Testis (tissue), 3 donors: ENCODE data around the gene NPAS3. TPM values are rescaled to one million over a fixed set of nuclear protein-coding genes. Genes with fewer than 3 reads are reported as not detected.

Source experiments
- DNase-seq: peaks from one replicate; pipeline ENCODE4 v3.0.0-alpha.2; 2019
- H3K27ac ChIP-seq, 2 donors: fragments of 200-600 bp; sonication (generic); one replicate each; pipeline ENCODE4 v1.5.1; 2019
- H3K27me3 ChIP-seq: fragments of 200-600 bp; sonication (generic); one replicate; pipeline ENCODE4 v1.5.1; 2019
- H3K36me3 ChIP-seq: fragments of 200-600 bp; sonication (generic); one replicate; pipeline ENCODE4 v1.5.1; 2017; ENCODE audit warnings: low read depth; ENCODE audit errors: missing control alignments
- H3K4me1 ChIP-seq: fragments of 200-600 bp; sonication (generic); one replicate; pipeline ENCODE4 v1.5.1; 2019
- H3K4me3 ChIP-seq, 2 donors: fragments of 200-600 bp; sonication (generic); one replicate each; pipeline ENCODE4 v1.5.1; 2017 to 2019
- H3K9me3 ChIP-seq: fragments of 200-600 bp; sonication (generic); one replicate; pipeline ENCODE4 v1.5.1; 2017
- POLR2A ChIP-seq: fragments of 450-650 bp; IDR thresholded peaks from one replicate; pipeline ENCODE4 v1.6.1; 2017; ENCODE audit warnings: antibody characterized with exemption, mild to moderate bottlenecking, moderate library complexity
- WGBS, 2 donors: methylation state at CpG; one replicate each; pipeline ENCODE4 v1.1.5; 2018; 5-methylcytosine and 5-hydroxymethylcytosine counted together
- intact Hi-C: fragments of 100-400 bp; cut with DNase I; formaldehyde crosslinking; loops from one replicate; pipeline ENCODE4 v1.15.1; 2023; ENCODE audit warnings: low total_unique reads
- polyA plus RNA-seq: library from polyadenylated mRNA; stranded (reverse); fragments of 350-450 nt; fragmentation: Illumina TruSeq; extraction: RNeasy Lipid Tissue Mini Kit (QIAGEN cat#74804); gene quantifications from one replicate; pipeline ENCODE4 v1.2.3, GENCODE V29; 2014; ENCODE audit warnings: low read depth, low replicate concordance; ENCODE audit not compliant: insufficient read depth
- total RNA-seq, 2 donors: library from RNA; depleted of rRNA; stranded (reverse); fragments of >200 nt; gene quantifications; one replicate each; pipeline ENCODE4 v1.2.3, GENCODE V29; 2016
- TF ChIP-seq, protein P1 (sequence below), 3 experiments: fragments of 450-650 bp in 2 of 3; fragments of 200-600 bp in 1 of 3; sonication (generic) in 1 of 3; IDR thresholded peaks; one replicate each; pipeline ENCODE4 v1.5.1; 2016 to 2019; ENCODE audit warnings: antibody characterized with exemption in 3 of 3, mild to moderate bottlenecking in 2 of 3, moderate library complexity in 1 of 3

NPAS3 gene
- total and polyA plus RNA-seq, 3 donors from 2014 or later = 1.1 to 3.7 (median 1.8) TPM

GRCh38 chr14:33539918-33540357 is 601.3 kb downstream of the NPAS3 start:
- no peak overlapping the region for H3K27ac ChIP-seq
- 45 to 52% methylated on average over 3 of the region's 3 CpGs for WGBS, 2 donors
- H3K4me1 ChIP-seq = no peaks in the 10 kb centered on the region
- H3K27me3 ChIP-seq = no peaks in the 10 kb centered on the region
- TF ChIP-seq POLR2A = no peak
- intact Hi-C loops = no loop called here
- no peaks in the 10 kb centered on the region for H3K9me3 ChIP-seq
- H3K36me3 ChIP-seq = no peaks in the 10 kb centered on the region
- H3K4me3 ChIP-seq = no peak overlapping the region
- DNase-seq = no peak

DNA sequence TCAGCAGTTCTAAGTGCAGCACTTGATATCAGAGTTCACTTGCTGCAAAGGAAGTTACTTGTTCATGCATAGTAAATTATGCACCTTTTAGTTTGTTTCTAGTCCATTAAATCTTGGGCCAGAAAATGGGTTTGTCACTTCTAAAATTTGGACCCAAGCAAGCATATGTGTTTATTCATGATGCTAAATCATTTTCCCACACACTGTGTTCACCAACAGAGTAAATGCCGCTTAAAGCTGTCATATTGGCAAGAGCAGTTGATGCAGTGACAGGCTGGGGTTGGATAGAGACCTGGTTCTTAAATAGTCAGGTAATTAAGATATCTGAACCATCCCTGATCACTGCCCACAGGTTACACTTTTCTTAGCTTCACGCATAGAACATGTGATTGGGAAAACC is 602.5 kb downstream of the NPAS3 start:
- DNase-seq = no peak

GRCh38 chr14:33542338-33543287 is 603.9 kb downstream of the NPAS3 start:
- TF ChIP-seq POLR2A = no peak
- TF ChIP-seq, protein P1, sequence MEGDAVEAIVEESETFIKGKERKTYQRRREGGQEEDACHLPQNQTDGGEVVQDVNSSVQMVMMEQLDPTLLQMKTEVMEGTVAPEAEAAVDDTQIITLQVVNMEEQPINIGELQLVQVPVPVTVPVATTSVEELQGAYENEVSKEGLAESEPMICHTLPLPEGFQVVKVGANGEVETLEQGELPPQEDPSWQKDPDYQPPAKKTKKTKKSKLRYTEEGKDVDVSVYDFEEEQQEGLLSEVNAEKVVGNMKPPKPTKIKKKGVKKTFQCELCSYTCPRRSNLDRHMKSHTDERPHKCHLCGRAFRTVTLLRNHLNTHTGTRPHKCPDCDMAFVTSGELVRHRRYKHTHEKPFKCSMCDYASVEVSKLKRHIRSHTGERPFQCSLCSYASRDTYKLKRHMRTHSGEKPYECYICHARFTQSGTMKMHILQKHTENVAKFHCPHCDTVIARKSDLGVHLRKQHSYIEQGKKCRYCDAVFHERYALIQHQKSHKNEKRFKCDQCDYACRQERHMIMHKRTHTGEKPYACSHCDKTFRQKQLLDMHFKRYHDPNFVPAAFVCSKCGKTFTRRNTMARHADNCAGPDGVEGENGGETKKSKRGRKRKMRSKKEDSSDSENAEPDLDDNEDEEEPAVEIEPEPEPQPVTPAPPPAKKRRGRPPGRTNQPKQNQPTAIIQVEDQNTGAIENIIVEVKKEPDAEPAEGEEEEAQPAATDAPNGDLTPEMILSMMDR (IDR thresholded peaks at IDR 0.05) = no peak
- H3K27ac ChIP-seq = no peak overlapping the region
- no peak overlapping the region for H3K4me3 ChIP-seq
- no peaks in the 10 kb centered on the region for H3K36me3 ChIP-seq
- no peaks in the 10 kb centered on the region for H3K9me3 ChIP-seq
- intact Hi-C loops = no loop called here
- H3K4me1 ChIP-seq = no peaks in the 10 kb centered on the region
- no peak for DNase-seq
- H3K27me3 ChIP-seq = no peaks in the 10 kb centered on the region
- WGBS, 2 donors = 75 to 78% methylated on average over 11 of the region's 11 CpGs

More for the DNA sequence above, 602.5 kb downstream of the NPAS3 start:
- WGBS, 2 donors = 93 to 100% methylated on average over 2 of the region's 2 CpGs
- no peak for TF ChIP-seq POLR2A
- TF ChIP-seq, protein P1 (IDR thresholded peaks at IDR 0.05) = no peak
- H3K9me3 ChIP-seq = no peaks in the 10 kb centered on the region
- H3K4me1 ChIP-seq = no peaks in the 10 kb centered on the region
- H3K27me3 ChIP-seq = no peaks in the 10 kb centered on the region
- intact Hi-C loops = no loop called here
- H3K36me3 ChIP-seq = no peaks in the 10 kb centered on the region
- H3K27ac ChIP-seq = no peak overlapping the region
- H3K4me3 ChIP-seq = no peak overlapping the region

- no peak overlapping the region for H3K4me3 ChIP-seq
- TF ChIP-seq, protein P1 (IDR thresholded peaks at IDR 0.05) = no peak
- no peak for TF ChIP-seq POLR2A
- DNase-seq = no peak
- no peaks in the 10 kb centered on the region for H3K27me3 ChIP-seq
- no peaks in the 10 kb centered on the region for H3K4me1 ChIP-seq
- H3K27ac ChIP-seq = no peak overlapping the region
- intact Hi-C loops = no loop called here
- WGBS, 2 donors = 95 to 100% methylated on average over 2 of the region's 2 CpGs
- no peaks in the 10 kb centered on the region for H3K9me3 ChIP-seq
- H3K36me3 ChIP-seq = no peaks in the 10 kb centered on the region
Measured at GRCh38 chr14:33545696-33546095, 607.0 kb downstream of the NPAS3 start.

DNA sequence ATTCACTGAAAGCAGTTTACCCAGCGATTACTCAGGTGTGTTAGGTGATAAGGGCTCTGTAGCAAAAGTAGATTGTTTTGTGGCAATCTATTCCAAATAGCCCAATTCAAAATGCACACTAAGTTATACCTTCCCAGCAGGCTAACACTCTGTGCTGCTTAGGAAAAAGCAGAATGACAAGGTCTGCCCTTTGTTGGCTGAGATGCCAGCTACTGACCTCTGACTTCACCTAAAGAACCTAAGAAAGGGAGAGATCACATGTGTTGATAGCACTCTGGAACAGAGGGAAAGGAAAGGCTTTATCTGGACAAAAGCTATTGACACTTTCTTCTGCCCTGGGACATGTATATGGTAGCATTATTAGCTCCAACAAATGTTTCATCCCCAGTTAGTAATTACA is 609.9 kb downstream of the NPAS3 start:
- Histone ChIP-seq H3K36me3 (no peaks in the 10 kb centered on the region), H3K4me1 (no peaks in the 10 kb centered on the region), H3K9me3 (no peaks in the 10 kb centered on the region), H3K4me3 (no peak overlapping the region), H3K27ac (no peak overlapping the region), H3K27me3 (no peaks in the 10 kb centered on the region)
- TF ChIP-seq POLR2A = no peak
- TF ChIP-seq, protein P1 (IDR thresholded peaks at IDR 0.05) = no peak
- intact Hi-C loops = no loop called here
- no peak for DNase-seq
- WGBS, 2 donors = 84 to 93% methylated on average over 1 of the region's 1 CpG
